ENCODE data around the gene TENM3.

- TF ChIP-seq CTCF (IDR thresholded peaks at IDR 0.05; ENCODE audit: low read depth, low read length) (no peak), EZH2phosphoT487 (IDR thresholded peaks at IDR 0.05; ENCODE audit: low read depth) (no peak)
Observed at GRCh38 chr4:182741914-182742313, 498.7 kb downstream of the TENM3 start.
